AG20443 (cell line): ENCODE measurements around the gene FOXN3.

Experiments used
- DNase-seq: peaks from one replicate; pipeline ENCODE4 v3.0.0; 2012; ENCODE audit warnings: low spot score, mixed read lengths

The FOXN3 gene

DNA sequence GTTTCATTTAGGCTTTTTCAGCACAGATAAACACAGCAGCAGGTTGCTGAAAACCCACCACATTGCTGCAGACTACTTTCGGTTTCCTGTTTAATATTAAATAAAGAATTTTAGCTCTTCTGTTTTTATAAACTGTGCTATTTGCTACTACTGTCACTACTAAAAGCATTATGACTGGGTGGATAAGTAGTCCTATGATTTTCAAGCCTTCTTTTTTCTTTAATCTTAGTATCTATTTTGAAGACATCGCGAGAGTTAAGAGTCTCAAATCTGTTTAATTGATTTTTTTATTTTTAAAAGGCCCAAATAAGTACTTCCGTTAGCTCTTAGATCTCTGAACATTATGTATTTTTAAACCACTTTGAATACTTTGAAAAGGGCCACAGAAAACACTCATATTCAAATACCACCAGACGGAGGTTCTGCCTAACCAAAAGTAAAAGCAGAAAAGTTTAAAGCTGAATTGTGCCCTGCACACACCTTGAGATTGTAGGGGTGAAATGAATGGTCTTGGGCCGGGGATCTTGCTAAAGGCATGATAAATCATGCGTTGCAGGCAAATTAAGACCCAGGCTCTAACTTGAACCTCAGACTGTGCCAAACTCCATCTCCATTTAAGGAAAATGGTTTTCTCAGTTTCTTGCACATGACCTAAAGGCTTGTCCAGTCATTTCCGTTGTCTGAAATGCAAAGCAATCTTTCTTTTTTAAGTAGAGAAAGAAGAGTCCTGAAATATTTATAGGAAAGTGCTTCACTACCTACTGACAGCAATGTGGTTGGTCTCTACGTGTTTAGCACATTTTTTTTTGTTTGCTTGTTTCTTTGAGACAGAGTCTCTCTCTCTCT lies 13.6 kb upstream of the FOXN3 start:
- DNase-seq = no peak

GRCh38 chr14:89429199-89430181 lies 12.5 kb upstream of the FOXN3 start:
- no peak for DNase-seq

DNA sequence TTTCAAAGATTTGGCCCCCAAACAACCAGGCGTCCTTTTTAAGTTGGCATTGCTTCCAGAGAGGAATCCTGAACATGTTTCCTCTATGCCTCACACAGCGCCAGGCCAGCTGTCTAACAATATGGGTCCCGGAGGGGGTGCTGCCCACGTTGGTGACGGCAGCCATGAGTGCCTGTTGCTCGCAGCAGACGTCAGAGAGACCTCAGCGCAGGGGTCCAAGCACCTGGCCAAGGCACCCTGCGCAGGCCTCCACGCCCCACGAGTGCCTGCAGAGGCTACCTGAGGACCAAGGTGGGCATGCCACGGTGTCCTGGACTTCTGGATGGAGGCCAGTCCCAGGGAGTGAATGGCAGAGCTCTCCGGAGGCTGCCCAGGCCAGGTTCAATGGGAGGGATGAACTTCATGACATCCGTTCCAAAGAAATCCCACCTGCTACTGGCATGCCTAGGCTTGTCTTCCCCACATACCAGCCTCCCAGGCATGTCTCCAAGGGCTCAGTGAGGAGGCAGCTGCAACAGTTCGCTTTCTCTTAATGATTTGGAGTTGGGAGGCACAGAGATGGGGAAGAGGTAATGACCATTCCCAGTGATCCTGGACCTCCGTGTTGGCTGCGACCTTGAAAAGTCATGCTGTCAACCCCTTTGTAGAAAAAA lies 11.6 kb upstream of the FOXN3 start:
- DNase-seq = no peak

DNA sequence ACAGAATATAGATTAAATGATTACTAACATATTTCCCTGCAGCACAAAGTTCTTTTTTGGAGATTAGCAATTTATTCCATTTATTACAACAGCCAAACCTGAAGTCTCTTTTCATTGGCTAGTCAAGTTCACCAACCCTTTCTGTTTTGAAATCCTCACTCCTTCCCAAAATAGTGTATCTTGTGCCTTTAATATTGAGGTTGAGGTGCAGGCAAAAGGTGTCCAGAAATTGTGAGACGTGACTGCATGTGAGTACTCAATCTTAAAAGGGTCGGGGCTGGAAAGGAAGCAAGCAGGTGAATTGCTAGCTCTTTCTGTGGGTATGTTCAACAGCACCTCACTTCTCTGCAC lies 11.1 kb upstream of the FOXN3 start:
- no peak for DNase-seq

DNA sequence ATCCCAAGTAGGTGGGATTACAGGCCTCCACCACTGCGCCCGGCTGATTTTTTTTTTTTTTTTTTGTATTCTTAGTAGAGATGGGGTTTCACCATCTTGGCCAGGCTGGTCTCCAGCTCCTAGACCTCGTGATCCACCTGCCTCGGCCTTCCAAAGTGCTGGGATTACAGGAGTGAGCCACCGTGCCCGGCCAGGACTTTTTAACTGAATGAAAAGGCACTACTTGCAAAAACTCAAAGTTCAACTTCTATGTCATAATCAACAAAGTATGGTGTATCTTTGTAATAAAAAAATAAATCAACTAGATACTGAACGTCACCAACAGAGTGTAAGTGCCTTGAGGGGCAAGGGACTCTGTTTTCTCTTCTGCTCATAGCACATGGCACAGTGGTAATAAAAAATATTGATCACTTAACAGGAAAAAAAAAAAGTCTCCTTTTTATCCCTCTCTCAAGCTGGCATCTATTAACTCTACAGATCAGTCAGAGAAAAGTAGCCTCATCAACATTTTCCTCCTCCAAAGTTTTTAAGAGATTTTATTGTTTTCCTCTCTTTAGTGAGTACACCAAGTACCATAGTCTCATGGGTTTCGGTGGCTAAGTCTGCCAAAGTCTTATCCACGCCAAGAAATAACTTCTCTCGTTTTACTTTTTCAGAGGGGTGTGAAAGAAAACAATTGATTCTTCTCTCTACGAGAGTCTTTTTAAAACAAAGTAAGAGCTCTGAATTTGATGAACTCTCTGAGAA lies 10.6 kb upstream of the FOXN3 start:
- no peak for DNase-seq

GRCh38 chr14:89425931-89426330 lies 8.9 kb upstream of the FOXN3 start:
- peak; percentile 83 for DNase-seq

DNA sequence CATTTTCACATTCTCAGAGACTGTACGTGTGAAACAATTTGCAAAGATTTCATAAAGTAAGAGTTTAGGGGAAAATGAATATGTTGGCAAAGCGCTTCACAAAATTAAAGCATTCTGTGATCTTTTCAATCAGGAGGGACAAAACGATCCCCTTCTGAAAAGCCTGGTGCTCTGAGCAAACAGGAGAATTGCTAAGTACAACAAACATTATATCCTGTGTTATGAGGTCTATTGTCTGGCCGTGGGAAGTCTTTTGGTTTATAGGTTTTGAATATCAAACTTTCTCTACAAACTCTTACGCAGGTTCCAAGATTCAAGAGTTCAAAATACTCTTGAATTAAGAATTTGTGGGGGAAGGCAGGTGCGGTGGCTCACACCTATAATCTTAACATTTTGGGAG lies 7.2 kb upstream of the FOXN3 start:
- no peak for DNase-seq

- no peak for DNase-seq
These were observed 5.9 kb upstream of the FOXN3 start for GRCh38 chr14:89422952-89423345.

DNA sequence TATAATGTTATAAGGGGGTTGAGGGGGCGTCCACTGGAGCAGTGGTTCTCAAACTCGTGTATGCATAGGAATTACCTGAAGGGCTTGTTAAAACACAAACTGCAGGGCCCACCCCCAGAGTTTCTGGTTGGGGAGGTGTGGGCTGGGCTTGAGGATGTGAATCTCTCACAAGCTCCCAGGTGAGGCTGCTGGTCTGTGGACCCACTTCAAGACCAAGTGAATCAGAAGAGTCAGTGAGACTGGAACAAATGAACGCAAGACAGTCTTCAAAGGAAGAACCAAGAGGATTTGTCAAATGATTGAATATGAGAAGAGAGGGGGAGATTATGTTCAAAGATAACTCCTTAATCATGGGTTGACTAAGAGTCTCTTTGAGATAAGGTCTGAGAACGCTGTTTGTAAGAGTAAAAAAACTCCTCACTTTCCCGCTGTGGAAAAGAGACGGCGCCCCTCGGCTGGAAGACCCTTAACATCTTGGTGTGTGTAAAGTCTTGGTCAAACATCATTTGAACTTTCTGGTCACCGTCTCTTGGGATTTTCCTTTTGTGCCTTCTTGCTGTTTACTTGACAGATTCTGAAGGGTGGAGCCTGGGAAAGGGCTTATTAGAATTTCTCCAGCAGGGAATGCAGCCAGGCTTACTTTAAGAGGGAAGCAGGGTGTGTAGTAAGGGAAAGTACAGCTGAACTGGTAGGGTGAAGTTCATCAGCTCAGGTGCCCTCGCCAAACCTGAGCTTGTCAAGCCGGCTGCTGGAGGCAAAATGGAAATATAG lies 5.3 kb upstream of the FOXN3 start:
- DNase-seq = no peak

GRCh38 chr14:89420502-89420901 lies 3.5 kb upstream of the FOXN3 start:
- DNase-seq = no peak

- DNase-seq = no peak
These were observed 3.0 kb upstream of the FOXN3 start for GRCh38 chr14:89419973-89420482.

DNA sequence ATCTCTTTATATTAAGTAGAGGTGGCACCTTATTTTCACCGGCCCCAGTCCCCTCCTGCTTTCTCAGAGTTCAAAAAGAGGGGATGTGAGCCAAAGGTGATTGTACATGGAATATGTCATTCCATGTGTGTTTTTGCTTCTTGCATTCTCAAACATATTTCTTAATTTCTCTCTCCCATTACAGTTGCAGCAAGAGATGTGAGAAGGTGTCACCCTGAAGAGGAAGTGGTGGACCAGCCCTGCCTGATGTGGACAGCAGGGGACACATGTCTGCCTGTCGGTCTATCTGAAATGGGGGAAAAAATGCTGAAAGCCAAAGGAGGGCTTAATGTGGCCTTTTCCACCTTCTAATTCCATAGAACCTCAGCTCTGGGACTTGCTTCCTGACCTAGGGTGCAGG lies 1.9 kb upstream of the FOXN3 start:
- DNase-seq = no peak

DNA sequence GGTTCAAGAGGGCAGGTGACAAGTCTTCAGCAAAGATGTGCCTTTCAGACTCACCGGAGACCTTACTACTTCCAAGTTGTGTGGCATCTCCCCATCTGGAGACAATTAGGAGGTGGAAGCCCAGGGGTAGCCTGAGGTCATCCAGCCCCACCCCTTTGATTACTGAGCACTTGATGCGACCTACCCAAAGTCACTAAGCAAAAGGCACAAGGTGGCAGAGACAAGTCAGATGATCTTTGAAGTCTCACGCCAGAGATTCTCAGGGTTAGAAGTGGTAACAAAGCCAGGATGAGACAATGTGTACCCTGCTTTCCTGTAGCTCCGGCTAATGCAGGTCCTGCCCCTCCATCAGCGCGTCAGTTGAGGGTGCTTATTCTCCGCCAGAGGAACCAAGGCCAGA lies 1.4 kb upstream of the FOXN3 start:
- DNase-seq = no peak

DNA sequence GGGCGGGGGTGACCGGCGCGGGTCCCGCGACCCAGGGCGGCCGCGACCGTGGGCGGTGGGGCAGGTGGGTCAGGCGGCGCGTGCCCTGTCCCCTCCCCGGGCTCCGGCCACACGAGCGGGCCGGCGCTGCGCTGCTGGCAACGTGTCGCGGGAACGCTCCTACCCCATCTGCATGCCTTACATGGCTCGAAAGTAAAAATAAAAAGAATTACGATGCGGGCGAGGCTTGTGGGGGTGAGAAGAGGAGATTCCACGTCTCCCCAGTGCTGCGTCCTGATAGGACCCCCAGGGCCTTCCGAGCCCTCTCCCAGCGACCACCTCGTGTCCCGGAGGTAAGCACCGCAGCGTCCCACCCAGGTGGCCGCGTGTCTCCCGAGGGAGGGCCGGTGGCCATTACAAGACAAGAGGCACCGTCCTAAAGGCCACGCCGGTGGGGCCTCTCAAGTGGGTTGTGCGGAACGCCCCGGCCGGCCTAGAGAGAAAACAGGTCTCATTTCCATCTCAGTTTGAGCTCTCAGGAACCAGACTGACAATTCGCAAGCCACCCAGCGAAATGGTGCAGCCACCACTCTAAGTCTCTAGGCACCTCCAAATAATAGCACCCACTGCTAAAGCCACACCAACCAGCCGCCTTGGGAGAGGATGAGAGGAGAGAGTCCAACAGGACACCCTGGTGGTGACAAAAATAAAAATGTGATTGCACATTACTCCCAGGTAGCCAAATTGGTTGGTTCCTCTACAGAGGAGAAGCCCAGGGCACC lies 612 bp upstream of the FOXN3 start:
- peak; percentile 48 for DNase-seq

DNA sequence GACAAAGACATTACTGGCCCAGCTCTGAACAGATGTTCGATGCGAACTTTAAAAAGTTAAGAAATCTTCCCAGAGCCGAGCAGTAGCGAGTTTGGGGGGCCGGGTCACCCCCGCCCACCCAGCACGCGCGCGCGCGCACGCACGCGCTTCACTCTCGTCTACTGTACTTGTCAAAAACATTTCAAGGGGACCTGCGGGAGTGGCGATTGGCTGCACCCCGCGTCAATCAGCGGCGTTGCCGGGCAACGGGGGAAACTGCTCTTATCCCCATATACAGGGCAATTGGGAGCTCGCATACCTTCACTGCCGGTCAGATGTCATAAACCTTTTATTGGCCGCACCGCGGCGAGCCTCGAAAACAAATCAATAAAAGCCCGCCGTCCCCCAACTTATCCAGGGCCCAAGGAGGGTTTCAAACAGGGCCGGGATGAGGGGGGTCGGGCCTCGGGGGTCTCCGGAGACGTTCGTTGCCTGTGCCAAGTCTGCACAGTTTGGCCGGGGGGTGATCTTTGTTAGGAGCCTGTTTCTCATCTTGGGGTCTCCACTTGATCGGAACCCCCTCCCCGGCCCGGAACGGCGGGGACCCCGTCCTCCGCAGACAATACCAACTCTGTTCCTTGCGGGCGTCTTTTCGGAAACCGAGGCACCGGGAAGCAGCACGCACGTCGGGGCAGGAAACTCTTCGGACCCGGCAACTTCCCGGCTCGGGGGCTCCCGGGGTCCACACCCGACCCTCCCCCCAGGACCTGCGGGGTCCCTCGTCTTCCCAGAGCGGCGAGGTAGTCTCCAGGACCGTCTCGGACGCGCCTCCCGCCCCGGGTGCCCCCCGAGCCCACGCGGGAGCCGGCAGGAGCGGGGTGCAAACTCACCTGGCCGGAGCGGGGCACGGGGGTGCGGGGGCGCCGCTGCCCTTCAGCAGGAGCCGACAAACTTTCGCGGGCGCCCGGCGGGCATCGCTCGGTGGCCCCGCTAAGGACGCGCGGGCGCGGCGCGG lies 734 bp downstream of the FOXN3 start:
- DNase-seq = peak; percentile 95

GRCh38 chr14:89415159-89415558 lies 1.9 kb downstream of the FOXN3 start:
- DNase-seq = no peak

GRCh38 chr14:89411976-89412375 lies 5.1 kb downstream of the FOXN3 start:
- no peak for DNase-seq

DNA sequence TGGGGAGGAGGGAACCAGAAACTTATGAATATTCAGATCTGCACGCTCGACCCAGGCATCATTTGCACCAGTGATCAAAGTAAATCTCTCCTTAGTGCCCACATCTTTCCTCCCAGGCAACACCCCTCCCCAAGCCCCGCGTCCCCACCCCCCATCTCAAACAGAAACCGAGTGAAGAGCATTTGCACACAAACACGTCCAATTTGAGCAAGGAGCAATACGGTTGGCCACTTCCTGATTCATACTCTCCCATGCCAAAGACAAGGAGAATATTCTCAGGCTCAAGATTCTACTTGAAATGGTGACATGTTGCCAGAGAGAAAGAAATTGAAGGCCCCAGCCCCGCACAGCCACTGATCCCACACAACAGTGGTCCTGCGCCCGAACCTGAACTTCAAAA lies 7.1 kb downstream of the FOXN3 start:
- no peak for DNase-seq
